ENCODE measurements around the gene SH2D3A.

Gene SH2D3A

GRCh38 chr19:6720369-6721137 lies 46.7 kb downstream of the SH2D3A start, which contains the start of gene C3:
C3 (minus strand) TSS chr19:6720650; CDS start chr19:6720589, 61 bp downstream.
- no peak for TF ChIP-seq CTCF (IDR thresholded peaks at IDR 0.05; ENCODE audit: control extremely low read depth, extremely low read depth, low read depth, missing control alignments)
- POLR2A ChIA-PET, result no interaction called here
- DNase-seq (ENCODE audit: extremely low spot score), result no peak
- CTCF ChIA-PET, result interaction anchor here (1.1 kb wide), 2 partner anchors 16 to 143 kb away, joined by 4 read pairs; partner anchors contain the start of gene GPR108

DNA sequence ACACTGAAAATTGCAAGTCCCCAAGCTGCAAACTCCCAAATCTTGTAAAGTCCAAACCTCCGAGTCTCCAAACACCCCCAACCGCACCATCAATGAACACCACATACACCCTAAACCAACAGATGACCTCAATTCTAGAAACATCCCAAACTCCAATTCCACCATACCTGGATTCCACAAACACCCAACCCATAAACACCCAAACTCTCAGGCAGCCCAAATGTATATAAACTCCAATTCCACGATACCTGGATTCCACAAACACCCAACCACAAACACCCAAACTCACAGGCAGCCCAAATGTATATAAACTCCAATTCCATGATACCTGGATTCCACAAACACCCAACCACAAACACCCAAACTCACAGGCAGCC lies 47.3 kb downstream of the SH2D3A start:
- no peak for TF ChIP-seq CTCF (IDR thresholded peaks at IDR 0.05; ENCODE audit: control extremely low read depth, extremely low read depth, low read depth, missing control alignments)
- ChIA-PET CTCF (interaction anchor here (1.1 kb wide), 1 partner anchor 17 kb away, joined by 4 read pairs; the partner anchor contains the start of gene GPR108), POLR2A (no interaction called here)
- no peak for DNase-seq (ENCODE audit: extremely low spot score)

DNA sequence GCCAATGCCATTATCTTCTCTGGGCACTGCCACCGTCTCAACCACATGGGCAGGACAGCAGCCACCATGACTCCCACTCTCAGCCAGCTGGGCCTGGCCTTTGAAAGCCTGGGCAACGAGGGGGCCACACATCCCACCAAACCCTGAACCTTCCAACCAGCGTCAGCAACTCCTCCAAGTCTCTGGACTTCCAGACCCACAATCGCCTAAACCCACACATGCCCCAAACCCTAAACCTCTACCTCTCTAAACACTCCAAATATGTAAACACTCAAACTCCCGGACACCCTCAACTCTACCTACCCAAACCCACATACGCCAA lies 47.7 kb downstream of the SH2D3A start:
- no peak for TF ChIP-seq CTCF (IDR thresholded peaks at IDR 0.05; ENCODE audit: control extremely low read depth, extremely low read depth, low read depth, missing control alignments)
- no peak for DNase-seq (ENCODE audit: extremely low spot score)
- POLR2A ChIA-PET, result no interaction called here
- CTCF ChIA-PET, result no interaction called here

GRCh38 chr19:6718741-6719539 lies 48.3 kb downstream of the SH2D3A start:
- ChIA-PET CTCF (no interaction called here), POLR2A (no interaction called here)
- no peak for TF ChIP-seq CTCF (IDR thresholded peaks at IDR 0.05; ENCODE audit: control extremely low read depth, extremely low read depth, low read depth, missing control alignments)
- peak; percentile 56 for DNase-seq (ENCODE audit: extremely low spot score)

GRCh38 chr19:6718111-6718740 lies 49.0 kb downstream of the SH2D3A start:
- CTCF ChIA-PET, result no interaction called here
- no peak for TF ChIP-seq CTCF (IDR thresholded peaks at IDR 0.05; ENCODE audit: control extremely low read depth, extremely low read depth, low read depth, missing control alignments)
- no peak for DNase-seq (ENCODE audit: extremely low spot score)
- POLR2A ChIA-PET, result no interaction called here

DNA sequence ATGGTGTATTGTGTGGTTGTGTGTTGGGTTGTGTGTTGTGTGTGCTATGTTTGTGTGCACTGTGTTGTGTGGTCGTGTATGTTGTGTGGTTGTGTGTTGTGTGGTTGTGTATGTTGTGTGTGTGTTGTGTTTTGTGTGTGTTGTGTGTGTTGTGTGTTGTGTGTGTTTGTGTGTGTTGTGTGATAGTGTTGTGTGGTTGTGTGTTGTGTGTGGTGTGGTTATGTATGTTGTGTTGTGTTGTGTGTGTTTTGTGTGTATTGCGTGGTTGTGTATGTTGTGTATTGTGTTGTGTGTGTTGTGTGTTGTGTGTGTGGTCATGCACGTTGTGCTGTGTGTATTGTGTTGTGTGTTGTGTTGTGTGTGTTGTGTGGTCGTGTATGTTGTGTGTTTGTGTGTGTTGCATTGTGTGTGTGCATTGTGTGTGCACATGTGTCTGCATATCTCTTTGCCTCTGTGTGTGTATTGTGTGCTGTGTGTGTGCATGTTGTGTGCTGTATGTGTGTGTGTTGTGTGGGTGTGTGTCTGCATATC lies 49.7 kb downstream of the SH2D3A start:
- POLR2A ChIA-PET, result no interaction called here
- no peak for TF ChIP-seq CTCF (IDR thresholded peaks at IDR 0.05; ENCODE audit: control extremely low read depth, extremely low read depth, low read depth, missing control alignments)
- CTCF ChIA-PET, result no interaction called here
- no peak for DNase-seq (ENCODE audit: extremely low spot score)

Measured in GM10248 (cell line).